DND-41 (cell line): ENCODE data around the gene CADPS.

Experiments
- ATAC-seq: fragments of 200-7000 bp; cut with Tn5 transposase; 3 replicates; pipeline ENCODE4 v1.9.1; 2021; ENCODE audit warnings: low read depth; ENCODE audit not compliant: insufficient read depth
- DNase-seq: peaks from one replicate; pipeline ENCODE4 v3.0.0-alpha.2; 2020
- H2AFZ ChIP-seq: 2 replicates; pipeline ENCODE4 v1.6.0; 2012; ENCODE audit warnings: low read depth, low read length
- H3K27ac ChIP-seq: 2 replicates; pipeline ENCODE4 v1.5.1; 2012; ENCODE audit warnings: low read length, inconsistent platforms
- H3K27me3 ChIP-seq: fragments of 200-600 bp; sonication (generic); 2 replicates; pipeline ENCODE4 v1.6.0; 2012; ENCODE audit warnings: low read length, mild to moderate bottlenecking, inconsistent platforms; ENCODE audit not compliant: insufficient read depth, poor library complexity
- H3K36me3 ChIP-seq: 2 replicates; pipeline ENCODE4 v1.5.1; 2012; ENCODE audit warnings: low read length, inconsistent platforms; ENCODE audit not compliant: insufficient read depth
- H3K4me1 ChIP-seq: 2 replicates; pipeline ENCODE4 v1.5.1; 2012; ENCODE audit warnings: mild to moderate bottlenecking, low read length; ENCODE audit not compliant: insufficient read depth
- H3K4me2 ChIP-seq: 2 replicates; pipeline ENCODE4 v1.6.0; 2012; ENCODE audit warnings: mild to moderate bottlenecking, moderate library complexity, low read length, inconsistent platforms; ENCODE audit not compliant: insufficient read depth
- H3K4me3 ChIP-seq, 2 experiments: fragments of 200-600 bp in 1 of 2; shearing (Covaris generic) in 1 of 2; 2 replicates each; pipeline ENCODE4 v1.5.1; 2012 to 2016; ENCODE audit warnings: inconsistent platforms in 2 of 2, low read length in 2 of 2, mild to moderate bottlenecking in 2 of 2, low read depth in 1 of 2, moderate library complexity in 1 of 2
- H3K79me2 ChIP-seq: 2 replicates; pipeline ENCODE4 v1.6.0; 2012; ENCODE audit warnings: low read length, inconsistent platforms; ENCODE audit not compliant: insufficient read depth
- H3K9ac ChIP-seq: 2 replicates; pipeline ENCODE4 v1.6.0; 2012; ENCODE audit warnings: low read depth, mild to moderate bottlenecking, inconsistent platforms, low read length, moderate library complexity
- H3K9me3 ChIP-seq: 2 replicates; pipeline ENCODE4 v1.5.1; 2012; ENCODE audit warnings: low read length, moderate library complexity, mild to moderate bottlenecking, inconsistent platforms; ENCODE audit not compliant: insufficient read depth, severe bottlenecking
- H4K20me1 ChIP-seq: 2 replicates; pipeline ENCODE4 v1.6.0; 2012; ENCODE audit warnings: low read length; ENCODE audit not compliant: insufficient read depth
- EZH2 ChIP-seq: IDR thresholded peaks from 3 replicates; pipeline ENCODE4 v1.6.1; 2012; ENCODE audit warnings: borderline replicate concordance, low read depth, mild to moderate bottlenecking, moderate library complexity, low read length, inconsistent platforms; ENCODE audit not compliant: severe bottlenecking
- TF ChIP-seq, protein P1 (sequence below): IDR thresholded peaks from 2 replicates; pipeline ENCODE4 v1.5.1; 2012; ENCODE audit warnings: borderline replicate concordance, low read length, moderate library complexity, mild to moderate bottlenecking; ENCODE audit not compliant: poor library complexity, severe bottlenecking; ENCODE audit errors: extremely low read depth

CADPS gene

DNA sequence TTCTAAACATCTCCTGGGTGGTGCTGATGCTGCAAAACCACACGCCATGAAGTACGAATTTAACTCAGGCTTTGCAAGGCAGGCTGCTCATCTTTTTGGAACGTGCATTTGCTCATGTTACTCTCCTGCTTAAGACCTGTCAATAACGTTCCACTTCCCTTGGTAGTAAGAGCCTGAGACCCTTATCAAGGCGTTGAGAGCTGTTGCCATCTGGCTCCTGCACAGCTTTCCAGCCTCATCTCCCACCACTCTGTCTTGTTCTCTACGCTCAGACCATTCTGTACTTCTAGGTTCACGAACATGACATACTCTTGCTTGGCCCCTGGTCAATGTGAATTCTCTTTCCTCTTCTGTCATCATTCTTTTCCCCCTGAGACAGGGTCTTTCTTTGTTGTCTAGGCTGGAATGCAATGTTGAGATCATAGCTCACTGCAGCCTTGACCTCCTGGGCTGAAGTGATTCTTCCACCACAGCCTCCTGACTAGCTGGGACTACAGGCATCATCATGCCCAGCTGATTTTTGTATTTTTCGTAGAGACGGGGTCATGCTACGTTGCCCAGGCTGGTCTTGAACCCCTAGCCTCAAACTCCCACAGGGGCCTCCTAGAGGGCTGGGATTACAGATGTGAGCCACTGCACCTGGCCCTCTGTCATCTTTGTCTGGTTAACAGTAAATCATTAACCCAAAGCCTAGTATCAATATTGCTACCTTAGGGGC lies 202.8 kb downstream of the CADPS start:
- ATAC-seq (no peak), DNase-seq (no peak)
- Histone ChIP-seq H3K9me3 (no peaks in the 10 kb centered on the region), H3K4me2 (no peak overlapping the region), H3K4me1 (no peaks in the 10 kb centered on the region), H3K9ac (no peak overlapping the region), H3K79me2 (no peaks in the 10 kb centered on the region), H3K27me3 (peaks cover 6% of the 10 kb centered on the region), H3K4me3 (no peak overlapping the region), H3K36me3 (no peaks in the 10 kb centered on the region), H2AFZ (no peak overlapping the region), H4K20me1 (no peaks in the 10 kb centered on the region), H3K27ac (no peak overlapping the region)
- TF ChIP-seq, protein P1, sequence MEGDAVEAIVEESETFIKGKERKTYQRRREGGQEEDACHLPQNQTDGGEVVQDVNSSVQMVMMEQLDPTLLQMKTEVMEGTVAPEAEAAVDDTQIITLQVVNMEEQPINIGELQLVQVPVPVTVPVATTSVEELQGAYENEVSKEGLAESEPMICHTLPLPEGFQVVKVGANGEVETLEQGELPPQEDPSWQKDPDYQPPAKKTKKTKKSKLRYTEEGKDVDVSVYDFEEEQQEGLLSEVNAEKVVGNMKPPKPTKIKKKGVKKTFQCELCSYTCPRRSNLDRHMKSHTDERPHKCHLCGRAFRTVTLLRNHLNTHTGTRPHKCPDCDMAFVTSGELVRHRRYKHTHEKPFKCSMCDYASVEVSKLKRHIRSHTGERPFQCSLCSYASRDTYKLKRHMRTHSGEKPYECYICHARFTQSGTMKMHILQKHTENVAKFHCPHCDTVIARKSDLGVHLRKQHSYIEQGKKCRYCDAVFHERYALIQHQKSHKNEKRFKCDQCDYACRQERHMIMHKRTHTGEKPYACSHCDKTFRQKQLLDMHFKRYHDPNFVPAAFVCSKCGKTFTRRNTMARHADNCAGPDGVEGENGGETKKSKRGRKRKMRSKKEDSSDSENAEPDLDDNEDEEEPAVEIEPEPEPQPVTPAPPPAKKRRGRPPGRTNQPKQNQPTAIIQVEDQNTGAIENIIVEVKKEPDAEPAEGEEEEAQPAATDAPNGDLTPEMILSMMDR: no peak
- no peak for TF ChIP-seq EZH2

DNA sequence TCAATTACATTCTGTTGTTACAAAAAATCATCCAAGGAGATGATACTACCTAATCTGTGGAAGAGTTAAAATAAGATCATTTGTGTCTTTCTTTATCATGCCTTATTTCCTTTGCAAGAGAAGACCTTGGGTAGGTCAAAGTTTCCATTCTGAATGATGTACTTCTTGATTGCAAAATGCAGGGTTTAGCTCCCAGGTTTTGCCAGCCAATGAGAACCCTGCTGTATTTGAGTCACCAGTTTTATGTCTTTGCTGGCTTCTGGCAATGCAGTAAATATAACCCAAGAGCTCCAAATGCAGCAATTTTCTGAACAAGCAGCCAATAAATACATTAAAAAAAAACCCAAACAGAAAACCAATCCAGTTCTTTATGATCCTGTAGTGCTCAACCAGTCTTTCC lies 204.9 kb downstream of the CADPS start:
- DNase-seq: no peak
- Histone ChIP-seq H3K4me3 (no peak overlapping the region), H3K9ac (no peak overlapping the region), H3K79me2 (no peaks in the 10 kb centered on the region), H2AFZ (no peak overlapping the region), H3K27me3 (peaks cover 11% of the 10 kb centered on the region), H3K9me3 (no peaks in the 10 kb centered on the region), H3K4me1 (no peaks in the 10 kb centered on the region), H3K4me2 (no peak overlapping the region), H4K20me1 (no peaks in the 10 kb centered on the region), H3K27ac (no peak overlapping the region), H3K36me3 (no peaks in the 10 kb centered on the region)
- TF ChIP-seq, protein P1: no peak
- no peak for ATAC-seq

- Histone ChIP-seq H3K27me3 (peaks cover 11% of the 10 kb centered on the region), H3K79me2 (no peaks in the 10 kb centered on the region), H2AFZ (no peak overlapping the region), H3K4me2 (no peak overlapping the region), H3K27ac (no peak overlapping the region), H3K9ac (no peak overlapping the region), H3K4me3 (no peak overlapping the region), H3K36me3 (no peaks in the 10 kb centered on the region), H4K20me1 (no peaks in the 10 kb centered on the region), H3K4me1 (no peaks in the 10 kb centered on the region), H3K9me3 (no peaks in the 10 kb centered on the region)
- ATAC-seq (no peak), DNase-seq (no peak)
- TF ChIP-seq EZH2: no peak
- TF ChIP-seq, protein P1: no peak
Observed at GRCh38 chr3:62669161-62669560, 206.1 kb downstream of the CADPS start.
